HCT116 (cell line): Measurements from ENCODE around the gene MTM1.

Experiments used
- CBX3 ChIP-seq: IDR thresholded peaks from 2 replicates; pipeline ENCODE4 v1.6.1; 2012; ENCODE audit warnings: low read depth
- CTCF ChIP-seq, 3 experiments: fragments of 200-600 bp in 1 of 3; sonication (generic) in 1 of 3; IDR thresholded peaks in 2 of 3; conservative IDR thresholded peaks in 1 of 3; 2 replicates each; pipeline ENCODE4 v1.5.1; 2012 to 2017; ENCODE audit warnings: low read depth in 2 of 3, low read length in 2 of 3, antibody characterized with exemption in 1 of 3, borderline replicate concordance in 1 of 3, control low read depth in 1 of 3, mild to moderate bottlenecking in 1 of 3, mixed read lengths in 1 of 3, mixed run types in 1 of 3, moderate library complexity in 1 of 3; ENCODE audit not compliant: insufficient read depth in 1 of 3
- EZH2 ChIP-seq: fragments of 200-600 bp; sonication (generic); IDR thresholded peaks from 2 replicates; pipeline ENCODE4 v1.6.1; 2017; ENCODE audit warnings: antibody characterized with exemption, mixed run types
- FOSL1 ChIP-seq: IDR thresholded peaks from 2 replicates; pipeline ENCODE4 v1.6.1; 2012; ENCODE audit warnings: low read depth
- JUND ChIP-seq: IDR thresholded peaks from 2 replicates; pipeline ENCODE4 v1.6.1; 2012
- MAX ChIP-seq: IDR thresholded peaks from 2 replicates; pipeline ENCODE4 v1.6.1; 2012
- POLR2A ChIP-seq: IDR thresholded peaks from 2 replicates; pipeline ENCODE4 v1.7.0; 2011; ENCODE audit warnings: borderline replicate concordance; ENCODE audit not compliant: insufficient read depth, insufficient read length; ENCODE audit errors: extremely low read depth
- RAD21 ChIP-seq: IDR thresholded peaks from 2 replicates; pipeline ENCODE4 v1.6.1; 2012; ENCODE audit warnings: low read depth, mild to moderate bottlenecking
- SIN3A ChIP-seq: IDR thresholded peaks from 2 replicates; pipeline ENCODE4 v1.6.1; 2012; ENCODE audit warnings: low read depth
- TCF7L2 ChIP-seq: IDR thresholded peaks from 2 replicates; pipeline ENCODE4 v1.7.0; 2011; ENCODE audit warnings: borderline replicate concordance, inconsistent platforms; ENCODE audit not compliant: insufficient read depth, insufficient read length; ENCODE audit errors: extremely low read depth
- YY1 ChIP-seq: IDR thresholded peaks from 2 replicates; pipeline ENCODE4 v1.6.1; 2011; ENCODE audit warnings: low read length, low read depth, moderate library complexity, mild to moderate bottlenecking; ENCODE audit not compliant: insufficient replicate concordance; ENCODE audit errors: extremely low read depth
- ZFX ChIP-seq: fragments of 450-650 bp; IDR thresholded peaks from 2 replicates; pipeline ENCODE4 v1.6.1; 2017
- TF ChIP-seq, protein P1 (sequence below): IDR thresholded peaks from 2 replicates; pipeline ENCODE4 v1.6.1; 2012; ENCODE audit warnings: low read depth

DNA sequence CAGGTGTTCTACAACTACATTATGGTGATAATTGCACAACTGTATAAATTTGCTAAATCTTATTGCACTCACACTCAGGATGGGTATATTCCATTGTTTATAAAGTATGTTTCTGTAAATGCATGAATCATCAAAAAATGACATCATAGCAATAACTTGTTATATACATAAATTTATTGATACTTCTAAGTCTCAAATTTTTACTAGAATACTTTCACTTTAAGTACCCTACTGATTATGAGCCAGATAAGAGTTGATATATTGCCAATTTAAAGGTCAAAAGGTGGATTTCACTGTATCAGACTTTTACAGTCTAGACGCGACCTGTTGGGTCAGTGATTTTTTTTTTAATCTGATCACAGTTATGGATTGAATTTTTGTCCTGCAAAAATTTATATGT, 87.4 kb downstream of the MTM1 start:
- TF ChIP-seq TCF7L2 (no peak), SIN3A (no peak), EZH2 (no peak), CTCF (IDR thresholded peaks at IDR 0.05 in 2 of 3, conservative IDR thresholded peaks at IDR 0.05 in 1 of 3; ENCODE audit: borderline replicate concordance in 1 of 3, insufficient read depth in 1 of 3, low read depth in 2 of 3, low read length in 2 of 3) (no peak), CBX3 (no peak), ZFX (no peak), MAX (no peak), POLR2A (no peak), RAD21 (no peak), YY1 (no peak), FOSL1 (no peak), JUND (no peak)
- TF ChIP-seq, protein P1, sequence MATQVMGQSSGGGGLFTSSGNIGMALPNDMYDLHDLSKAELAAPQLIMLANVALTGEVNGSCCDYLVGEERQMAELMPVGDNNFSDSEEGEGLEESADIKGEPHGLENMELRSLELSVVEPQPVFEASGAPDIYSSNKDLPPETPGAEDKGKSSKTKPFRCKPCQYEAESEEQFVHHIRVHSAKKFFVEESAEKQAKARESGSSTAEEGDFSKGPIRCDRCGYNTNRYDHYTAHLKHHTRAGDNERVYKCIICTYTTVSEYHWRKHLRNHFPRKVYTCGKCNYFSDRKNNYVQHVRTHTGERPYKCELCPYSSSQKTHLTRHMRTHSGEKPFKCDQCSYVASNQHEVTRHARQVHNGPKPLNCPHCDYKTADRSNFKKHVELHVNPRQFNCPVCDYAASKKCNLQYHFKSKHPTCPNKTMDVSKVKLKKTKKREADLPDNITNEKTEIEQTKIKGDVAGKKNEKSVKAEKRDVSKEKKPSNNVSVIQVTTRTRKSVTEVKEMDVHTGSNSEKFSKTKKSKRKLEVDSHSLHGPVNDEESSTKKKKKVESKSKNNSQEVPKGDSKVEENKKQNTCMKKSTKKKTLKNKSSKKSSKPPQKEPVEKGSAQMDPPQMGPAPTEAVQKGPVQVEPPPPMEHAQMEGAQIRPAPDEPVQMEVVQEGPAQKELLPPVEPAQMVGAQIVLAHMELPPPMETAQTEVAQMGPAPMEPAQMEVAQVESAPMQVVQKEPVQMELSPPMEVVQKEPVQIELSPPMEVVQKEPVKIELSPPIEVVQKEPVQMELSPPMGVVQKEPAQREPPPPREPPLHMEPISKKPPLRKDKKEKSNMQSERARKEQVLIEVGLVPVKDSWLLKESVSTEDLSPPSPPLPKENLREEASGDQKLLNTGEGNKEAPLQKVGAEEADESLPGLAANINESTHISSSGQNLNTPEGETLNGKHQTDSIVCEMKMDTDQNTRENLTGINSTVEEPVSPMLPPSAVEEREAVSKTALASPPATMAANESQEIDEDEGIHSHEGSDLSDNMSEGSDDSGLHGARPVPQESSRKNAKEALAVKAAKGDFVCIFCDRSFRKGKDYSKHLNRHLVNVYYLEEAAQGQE = no peak
